ENCODE measurements around the gene AGBL4. TPM values are rescaled to one million over a fixed set of nuclear protein-coding genes. Genes with fewer than 3 reads are reported as not detected.

The AGBL4 gene
- total RNA-seq, 1 donor from 2014 or later = 0.39 TPM

DNA sequence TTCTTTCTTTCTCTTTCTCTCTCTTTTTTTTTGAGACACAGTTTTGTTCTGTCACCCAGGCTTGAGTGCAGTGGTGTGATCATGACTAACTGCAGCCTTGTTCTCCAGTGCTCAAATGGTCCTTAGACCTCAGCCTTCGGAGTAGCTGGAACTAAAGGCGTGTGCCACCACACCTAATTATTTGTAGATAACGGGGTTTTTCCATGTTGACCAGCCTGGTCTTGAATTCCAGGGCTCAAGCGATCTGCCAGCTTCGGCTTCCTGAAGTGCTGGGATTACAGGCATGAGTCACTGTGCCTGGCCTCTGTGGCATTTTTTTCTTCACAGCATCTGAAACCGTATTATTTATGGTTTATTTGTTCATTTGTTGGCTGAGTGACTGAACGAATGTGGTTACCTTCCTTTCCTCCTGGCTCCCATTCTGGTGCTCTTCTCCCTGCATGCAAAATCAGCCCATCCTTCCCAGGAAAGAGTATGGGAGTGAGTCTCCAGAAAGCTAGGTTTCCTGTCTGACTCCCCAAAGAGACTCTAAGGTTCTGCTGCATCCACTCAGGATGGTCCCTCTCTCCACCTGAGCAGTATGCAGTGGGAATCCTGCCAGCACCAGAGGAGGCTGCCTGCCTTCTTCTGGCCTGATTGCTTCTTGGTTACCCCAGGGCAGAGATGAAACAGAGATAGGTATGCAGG, 1092.1 kb downstream of the AGBL4 start:
- Mint-ChIP-seq H3K27me3 (no peaks in the 10 kb centered on the region), H3K4me3 (no peak overlapping the region), H3K36me3 (no peaks in the 10 kb centered on the region), H3K27ac (no peak overlapping the region), H3K4me1 (ENCODE audit: unreplicated experiment) (no peaks in the 10 kb centered on the region), H3K9me3 (no peaks in the 10 kb centered on the region)
- TF ChIP-seq, protein P1, sequence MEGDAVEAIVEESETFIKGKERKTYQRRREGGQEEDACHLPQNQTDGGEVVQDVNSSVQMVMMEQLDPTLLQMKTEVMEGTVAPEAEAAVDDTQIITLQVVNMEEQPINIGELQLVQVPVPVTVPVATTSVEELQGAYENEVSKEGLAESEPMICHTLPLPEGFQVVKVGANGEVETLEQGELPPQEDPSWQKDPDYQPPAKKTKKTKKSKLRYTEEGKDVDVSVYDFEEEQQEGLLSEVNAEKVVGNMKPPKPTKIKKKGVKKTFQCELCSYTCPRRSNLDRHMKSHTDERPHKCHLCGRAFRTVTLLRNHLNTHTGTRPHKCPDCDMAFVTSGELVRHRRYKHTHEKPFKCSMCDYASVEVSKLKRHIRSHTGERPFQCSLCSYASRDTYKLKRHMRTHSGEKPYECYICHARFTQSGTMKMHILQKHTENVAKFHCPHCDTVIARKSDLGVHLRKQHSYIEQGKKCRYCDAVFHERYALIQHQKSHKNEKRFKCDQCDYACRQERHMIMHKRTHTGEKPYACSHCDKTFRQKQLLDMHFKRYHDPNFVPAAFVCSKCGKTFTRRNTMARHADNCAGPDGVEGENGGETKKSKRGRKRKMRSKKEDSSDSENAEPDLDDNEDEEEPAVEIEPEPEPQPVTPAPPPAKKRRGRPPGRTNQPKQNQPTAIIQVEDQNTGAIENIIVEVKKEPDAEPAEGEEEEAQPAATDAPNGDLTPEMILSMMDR (conservative IDR thresholded peaks at IDR 0.05) = no peak
- no peak for DNase-seq (ENCODE audit: extremely low spot score, unreplicated experiment)

DNA sequence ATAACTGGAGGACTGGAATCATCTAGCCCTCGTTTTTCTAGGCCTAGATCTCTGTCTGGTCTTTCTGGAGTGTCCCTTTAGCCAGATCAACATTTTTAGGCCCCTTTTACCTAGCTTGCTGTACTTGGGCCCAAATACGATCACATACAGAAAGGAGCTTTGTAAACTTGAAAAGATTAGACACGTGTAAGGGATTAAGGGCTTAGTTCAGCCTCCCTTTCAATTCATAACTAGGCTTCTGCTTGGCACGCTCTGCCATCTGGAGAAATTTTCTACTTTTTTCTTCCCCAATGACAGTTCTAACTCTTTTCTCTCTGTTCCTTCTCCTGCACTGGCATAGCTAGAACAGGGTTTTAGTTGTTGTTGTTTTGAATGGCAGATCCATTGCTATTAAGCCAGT, 1093.7 kb downstream of the AGBL4 start:
- Mint-ChIP-seq H3K27me3 (no peaks in the 10 kb centered on the region), H3K36me3 (no peaks in the 10 kb centered on the region), H3K9me3 (no peaks in the 10 kb centered on the region), H3K4me1 (ENCODE audit: unreplicated experiment) (no peaks in the 10 kb centered on the region), H3K27ac (no peak overlapping the region), H3K4me3 (no peak overlapping the region)
- TF ChIP-seq, protein P1 (conservative IDR thresholded peaks at IDR 0.05) = no peak
- DNase-seq (ENCODE audit: extremely low spot score, unreplicated experiment) = no peak

DNA sequence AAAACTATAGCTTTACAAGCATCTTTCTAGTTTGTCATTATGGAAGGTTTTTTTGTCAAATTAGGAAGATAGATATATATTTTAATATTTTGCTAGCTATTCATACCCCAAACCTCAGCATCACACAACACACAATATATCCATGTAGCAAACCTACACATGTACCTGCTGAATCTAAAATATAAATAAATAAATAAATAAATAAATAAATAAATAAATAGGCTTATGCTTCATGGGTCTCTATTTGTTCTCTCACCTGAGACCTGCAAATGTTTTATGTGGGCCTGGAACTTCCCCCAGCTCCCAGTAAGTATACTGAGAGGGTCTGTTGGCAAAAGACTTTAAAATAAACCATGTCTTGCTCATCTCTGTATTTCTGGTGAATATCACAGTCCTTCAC, 1099.7 kb downstream of the AGBL4 start:
- Mint-ChIP-seq H3K27ac (no peak overlapping the region), H3K9me3 (no peaks in the 10 kb centered on the region)
- DNase-seq (ENCODE audit: extremely low spot score, unreplicated experiment) = no peak

DNA sequence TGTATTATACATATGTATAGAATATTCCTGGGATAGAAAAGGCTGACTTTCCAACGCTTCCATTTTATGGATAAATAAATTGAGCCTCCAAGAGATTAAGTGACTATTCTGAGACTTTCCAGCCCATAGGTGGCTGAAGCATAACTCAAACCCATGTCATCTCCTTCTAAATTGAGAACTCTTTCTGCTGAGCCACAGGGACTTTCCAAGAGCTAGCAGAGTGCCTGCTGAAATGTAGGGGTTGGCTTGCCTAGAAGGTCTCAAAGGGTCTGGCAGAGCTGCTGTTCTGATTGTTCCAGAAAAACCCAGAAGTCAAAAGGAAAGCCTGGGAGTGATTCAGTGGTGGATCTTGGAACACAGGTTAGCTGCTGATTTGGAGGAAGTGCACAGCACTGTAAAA, 1100.6 kb downstream of the AGBL4 start:
- TF ChIP-seq, protein P1 (conservative IDR thresholded peaks at IDR 0.05) = no peak
- Mint-ChIP-seq H3K4me1 (ENCODE audit: unreplicated experiment) (no peaks in the 10 kb centered on the region), H3K27ac (no peak overlapping the region), H3K36me3 (no peaks in the 10 kb centered on the region), H3K27me3 (no peaks in the 10 kb centered on the region), H3K4me3 (no peak overlapping the region), H3K9me3 (no peaks in the 10 kb centered on the region)
- DNase-seq (ENCODE audit: extremely low spot score, unreplicated experiment) = no peak

More for the DNA sequence above, 1099.7 kb downstream of the AGBL4 start:
- Mint-ChIP-seq H3K27me3 (no peaks in the 10 kb centered on the region), H3K4me3 (no peak overlapping the region), H3K36me3 (no peaks in the 10 kb centered on the region), H3K4me1 (ENCODE audit: unreplicated experiment) (no peaks in the 10 kb centered on the region)
- TF ChIP-seq, protein P1 (conservative IDR thresholded peaks at IDR 0.05) = no peak

DNA sequence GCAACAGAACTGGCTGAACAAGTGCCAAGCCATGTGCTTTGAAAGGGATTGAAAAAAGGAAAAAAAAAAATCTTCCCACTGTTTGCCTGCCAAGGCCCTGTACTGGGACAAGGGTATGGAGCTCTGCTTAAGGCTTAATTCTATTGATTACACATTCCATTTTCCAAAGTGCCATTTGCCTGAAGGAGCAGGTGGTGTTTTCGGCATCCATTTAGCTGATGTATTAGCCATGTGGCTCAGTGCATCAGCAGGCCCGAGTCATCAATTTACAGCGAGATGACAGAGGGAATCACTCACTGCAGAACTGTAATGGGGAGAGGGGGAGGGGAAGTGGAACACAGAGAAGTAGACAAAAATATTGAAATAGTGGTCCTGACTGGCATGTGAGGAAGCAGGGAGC, 1102.9 kb downstream of the AGBL4 start:
- H3K4me1 Mint-ChIP-seq (ENCODE audit: unreplicated experiment) = no peaks in the 10 kb centered on the region
- TF ChIP-seq, protein P1 (conservative IDR thresholded peaks at IDR 0.05) = no peak
- no peaks in the 10 kb centered on the region for H3K27me3 Mint-ChIP-seq
- no peak overlapping the region for H3K27ac Mint-ChIP-seq
- H3K4me3 Mint-ChIP-seq = no peak overlapping the region
- no peaks in the 10 kb centered on the region for H3K36me3 Mint-ChIP-seq
- no peaks in the 10 kb centered on the region for H3K9me3 Mint-ChIP-seq
- no peak for DNase-seq (ENCODE audit: extremely low spot score, unreplicated experiment)
